IMR-90 (cell line): ENCODE measurements around the gene UVSSA.

Experiments
- BHLHE40 ChIP-seq: fragments of 150-350 bp; IDR thresholded peaks from 2 replicates; pipeline ENCODE4 v1.6.1; 2016; ENCODE audit warnings: mild to moderate bottlenecking, low read depth, low read length
- CHD1 ChIP-seq: IDR thresholded peaks from 2 replicates; pipeline ENCODE4 v1.6.1; 2012; ENCODE audit warnings: low read depth, low read length, improper control_type of control experiment
- CTCF ChIP-seq: conservative IDR thresholded peaks from 2 replicates; pipeline ENCODE4 v1.5.1; 2012; ENCODE audit warnings: mild to moderate bottlenecking, low read depth, low read length, improper control_type of control experiment
- ELK1 ChIP-seq: fragments of 150-350 bp; IDR thresholded peaks from 2 replicates; pipeline ENCODE4 v1.6.1; 2016; ENCODE audit warnings: low read depth, mild to moderate bottlenecking, low read length, moderate library complexity, borderline replicate concordance
- MAZ ChIP-seq: IDR thresholded peaks from 2 replicates; pipeline ENCODE4 v1.6.1; 2012; ENCODE audit warnings: low read depth, mild to moderate bottlenecking, low read length, improper control_type of control experiment, moderate library complexity, borderline replicate concordance
- MXI1 ChIP-seq: IDR thresholded peaks from 2 replicates; pipeline ENCODE4 v1.6.1; 2012; ENCODE audit warnings: low read depth, mild to moderate bottlenecking, low read length, moderate library complexity, borderline replicate concordance
- POLR2A ChIP-seq: IDR thresholded peaks from 2 replicates; pipeline ENCODE4 v1.6.1; 2012; ENCODE audit warnings: mild to moderate bottlenecking, low read depth, low read length
- RAD21 ChIP-seq: IDR thresholded peaks from 2 replicates; pipeline ENCODE4 v1.6.1; 2012; ENCODE audit warnings: low read length, improper control_type of control experiment
- RFX5 ChIP-seq: IDR thresholded peaks from 2 replicates; pipeline ENCODE4 v1.8.0; 2012; ENCODE audit warnings: low read depth, mild to moderate bottlenecking, low read length, moderate library complexity
- SMC3 ChIP-seq: fragments of 150-350 bp; IDR thresholded peaks from 2 replicates; pipeline ENCODE4 v1.6.1; 2016; ENCODE audit warnings: low read depth, mild to moderate bottlenecking, antibody characterized with exemption, low read length, moderate library complexity
- USF2 ChIP-seq: fragments of 150-350 bp; IDR thresholded peaks from 2 replicates; pipeline ENCODE4 v1.6.1; 2017; ENCODE audit warnings: mild to moderate bottlenecking, antibody characterized with exemption, low read length, low read depth

- TF ChIP-seq CTCF (no peak), POLR2A (no peak), SMC3 (no peak), MXI1 (no peak), BHLHE40 (no peak), ELK1 (no peak), MAZ (no peak), RFX5 (no peak), CHD1 (no peak), USF2 (no peak), RAD21 (no peak)
These were observed 59.5 kb downstream of the UVSSA start, which contains the start of gene NKX1-1 for GRCh38 chr4:1406394-1406980.
